Endodermal cell (in vitro differentiated cells): Measurements from ENCODE around the gene SLC47A2. TPM values are rescaled to one million over a fixed set of nuclear protein-coding genes. Genes with fewer than 3 reads are reported as not detected.

Source experiments
- DNase-seq: peaks from one replicate; pipeline ENCODE4 v3.0.0-alpha.2; 2017
- H3K27ac ChIP-seq: 2 replicates; pipeline ENCODE4 v1.5.1; 2013; ENCODE audit warnings: mild to moderate bottlenecking, low read depth, low read length, moderate library complexity
- H3K27me3 ChIP-seq: 2 replicates; pipeline ENCODE4 v1.6.1; 2013; ENCODE audit warnings: mild to moderate bottlenecking, low read length, moderate library complexity; ENCODE audit not compliant: insufficient read depth, control insufficient read depth, poor library complexity, severe bottlenecking
- H3K36me3 ChIP-seq: 2 replicates; pipeline ENCODE4 v1.7.0; 2013; ENCODE audit warnings: mild to moderate bottlenecking, low read length, moderate library complexity; ENCODE audit not compliant: control insufficient read depth, insufficient read depth
- H3K4me1 ChIP-seq: one replicate; pipeline ENCODE4 v1.7.0; 2013; ENCODE audit warnings: low read length; ENCODE audit not compliant: control insufficient read depth, insufficient read depth
- H3K4me3 ChIP-seq: 2 replicates; pipeline ENCODE4 v1.5.1; 2013; ENCODE audit warnings: mild to moderate bottlenecking, low read length, moderate library complexity
- H3K9ac ChIP-seq: 2 replicates; pipeline ENCODE4 v1.6.1; 2013; ENCODE audit warnings: mild to moderate bottlenecking, low read length, moderate library complexity; ENCODE audit not compliant: poor library complexity, severe bottlenecking; ENCODE audit errors: extremely low read depth
- H3K9me3 ChIP-seq: 2 replicates; pipeline ENCODE4 v1.6.1; 2013; ENCODE audit warnings: mild to moderate bottlenecking, low read length, moderate library complexity; ENCODE audit not compliant: control insufficient read depth
- H3K27ac Mint-ChIP-seq: 2 replicates; pipeline ENCODE4 v1.8.0; 2020; ENCODE audit warnings: mixed read lengths
- H3K27me3 Mint-ChIP-seq: 2 replicates; pipeline ENCODE4 v1.8.0; 2021; ENCODE audit warnings: mild to moderate bottlenecking, mixed read lengths; ENCODE audit not compliant: insufficient read depth
- H3K36me3 Mint-ChIP-seq: 2 replicates; pipeline ENCODE4 v1.8.0; 2020; ENCODE audit warnings: low read depth, mixed read lengths
- H3K4me1 Mint-ChIP-seq: 2 replicates; pipeline ENCODE4 v1.8.0; 2020; ENCODE audit warnings: mixed read lengths
- H3K4me3 Mint-ChIP-seq: 2 replicates; pipeline ENCODE4 v1.8.0; 2020; ENCODE audit warnings: mild to moderate bottlenecking, moderate library complexity, mixed read lengths
- H3K9me3 Mint-ChIP-seq: 2 replicates; pipeline ENCODE4 v1.8.0; 2020; ENCODE audit warnings: mild to moderate bottlenecking, mixed read lengths
- CTCF ChIP-seq: fragments of 200-600 bp; sonication (generic); conservative IDR thresholded peaks from 2 replicates; pipeline ENCODE4 v1.5.0; 2021; ENCODE audit warnings: antibody characterized with exemption, mild to moderate bottlenecking
- WGBS, 2 experiments: methylation state at CpG; one replicate each; pipeline versions ENCODE4 v1.1.5 to v1.1.7; 2013; ENCODE audit warnings: missing lambda C conversion rate in 2 of 2, mixed read lengths in 1 of 2; ENCODE audit not compliant: insufficient coverage in 1 of 2, insufficient read length in 1 of 2; 5-methylcytosine and 5-hydroxymethylcytosine counted together
- total RNA-seq, 2 donors: library from RNA; stranded (reverse); fragmentation: NEBNext Ultra II Directional in 1 of 2; extraction: Animal tissue kit (Norgen Biotek cat#: 25700) in 1 of 2; gene quantifications; 2 replicates in 1 of 2; 3 replicates in 1 of 2; pipeline ENCODE4 v1.2.1, GENCODE V29; 2021

The SLC47A2 gene
- total RNA-seq, 2 donors from 2014 or later, result not detected

GRCh38 chr17:19724501-19725420 lies 8.4 kb upstream of the SLC47A2 start:
- Mint-ChIP-seq H3K36me3 (no peaks in the 10 kb centered on the region), H3K9me3 (no peaks in the 10 kb centered on the region), H3K4me1 (peaks cover 2% of the 10 kb centered on the region), H3K4me3 (no peak overlapping the region), H3K27ac (no peak overlapping the region), H3K27me3 (no peaks in the 10 kb centered on the region)
- Histone ChIP-seq H3K4me3 (no peak overlapping the region), H3K36me3 (no peaks in the 10 kb centered on the region), H3K4me1 (no peaks in the 10 kb centered on the region), H3K9ac (no peak overlapping the region), H3K27me3 (no peaks in the 10 kb centered on the region), H3K27ac (no peak overlapping the region), H3K9me3 (no peaks in the 10 kb centered on the region)
- no peak for TF ChIP-seq CTCF
- peak; percentile 43 for DNase-seq
- 94 to 97% methylated on average over 25 to 55 of the region's 55 CpGs for WGBS, 2 experiments

GRCh38 chr17:19723964-19724363 lies 7.6 kb upstream of the SLC47A2 start:
- Histone ChIP-seq H3K27me3 (no peaks in the 10 kb centered on the region), H3K36me3 (no peaks in the 10 kb centered on the region), H3K9me3 (no peaks in the 10 kb centered on the region), H3K4me3 (no peak overlapping the region), H3K27ac (no peak overlapping the region), H3K9ac (no peak overlapping the region), H3K4me1 (no peaks in the 10 kb centered on the region)
- DNase-seq, result no peak
- 100% methylated on average over 1 of the region's 1 CpG for WGBS, 2 experiments
- no peak overlapping the region for H3K4me3 Mint-ChIP-seq
- no peaks in the 10 kb centered on the region for H3K27me3 Mint-ChIP-seq
- H3K9me3 Mint-ChIP-seq, result no peaks in the 10 kb centered on the region
- H3K4me1 Mint-ChIP-seq, result peaks cover 2% of the 10 kb centered on the region
- no peak for TF ChIP-seq CTCF
- no peak overlapping the region for H3K27ac Mint-ChIP-seq
- H3K36me3 Mint-ChIP-seq, result no peaks in the 10 kb centered on the region

GRCh38 chr17:19720631-19721426 lies 4.4 kb upstream of the SLC47A2 start:
- H3K36me3 ChIP-seq, result no peaks in the 10 kb centered on the region
- H3K4me3 Mint-ChIP-seq, result no peak overlapping the region
- TF ChIP-seq CTCF, result no peak
- no peaks in the 10 kb centered on the region for H3K9me3 ChIP-seq
- H3K9ac ChIP-seq, result no peak overlapping the region
- H3K4me1 Mint-ChIP-seq, result peaks cover 8% of the 10 kb centered on the region
- 61 to 77% methylated on average over 5 to 9 of the region's 9 CpGs for WGBS, 2 experiments
- no peaks in the 10 kb centered on the region for H3K9me3 Mint-ChIP-seq
- H3K27me3 Mint-ChIP-seq, result no peaks in the 10 kb centered on the region
- peak; percentile 43 for DNase-seq
- H3K27me3 ChIP-seq, result no peaks in the 10 kb centered on the region
- no peaks in the 10 kb centered on the region for H3K4me1 ChIP-seq
- H3K27ac Mint-ChIP-seq, result no peak overlapping the region
- no peak overlapping the region for H3K4me3 ChIP-seq
- no peaks in the 10 kb centered on the region for H3K36me3 Mint-ChIP-seq
- H3K27ac ChIP-seq, result no peak overlapping the region
